ENCODE measurements around the gene CFAP54.

The CFAP54 gene

GRCh38 chr12:96743606-96744005 is 254.2 kb downstream of the CFAP54 start:
- no peak for DNase-seq (ENCODE audit: low read depth in 3 of 3)

- DNase-seq (ENCODE audit: low read depth in 3 of 3), result no peak
These were observed 260.6 kb downstream of the CFAP54 start for GRCh38 chr12:96749999-96750398.

GRCh38 chr12:96751626-96752025 is 262.2 kb downstream of the CFAP54 start:
- no peak for DNase-seq (ENCODE audit: low read depth in 3 of 3)

GRCh38 chr12:96752211-96752610 is 262.8 kb downstream of the CFAP54 start:
- no peak for DNase-seq (ENCODE audit: low read depth in 3 of 3)

GRCh38 chr12:96766232-96766631 is 276.9 kb downstream of the CFAP54 start:
- DNase-seq (ENCODE audit: low read depth in 3 of 3), result no peak

- DNase-seq (ENCODE audit: low read depth in 3 of 3), result no peak
These were observed 280.0 kb downstream of the CFAP54 start for GRCh38 chr12:96769400-96769799.

GRCh38 chr12:96770219-96771102 is 281.1 kb downstream of the CFAP54 start:
- no peak for DNase-seq (ENCODE audit: low read depth in 3 of 3)

GRCh38 chr12:96773031-96773430 is 283.7 kb downstream of the CFAP54 start:
- no peak for DNase-seq (ENCODE audit: low read depth in 3 of 3)

- DNase-seq (ENCODE audit: low read depth in 3 of 3), result no peak
These were observed 285.3 kb downstream of the CFAP54 start for GRCh38 chr12:96774496-96775256.

GRCh38 chr12:96776908-96777307 is 287.5 kb downstream of the CFAP54 start:
- no peak for DNase-seq (ENCODE audit: low read depth in 3 of 3)

GRCh38 chr12:96780330-96780729 is 291.0 kb downstream of the CFAP54 start:
- DNase-seq (ENCODE audit: low read depth in 3 of 3), result no peak

- no peak for DNase-seq (ENCODE audit: low read depth in 3 of 3)
These were observed 297.4 kb downstream of the CFAP54 start for GRCh38 chr12:96786791-96787190.

- DNase-seq (ENCODE audit: low read depth in 3 of 3), result no peak
These were observed 314.6 kb downstream of the CFAP54 start for GRCh38 chr12:96803969-96804368.

- DNase-seq (ENCODE audit: low read depth in 3 of 3), result no peak
These were observed 316.9 kb downstream of the CFAP54 start for GRCh38 chr12:96806272-96806671.

GRCh38 chr12:96807741-96808140 is 318.4 kb downstream of the CFAP54 start:
- no peak for DNase-seq (ENCODE audit: low read depth in 3 of 3)

- no peak for DNase-seq (ENCODE audit: low read depth in 3 of 3)
These were observed 319.2 kb downstream of the CFAP54 start for GRCh38 chr12:96808587-96808986.

GRCh38 chr12:96809522-96809921 is 320.1 kb downstream of the CFAP54 start:
- DNase-seq (ENCODE audit: low read depth in 3 of 3), result no peak

- no peak for DNase-seq (ENCODE audit: low read depth in 3 of 3)
These were observed 320.7 kb downstream of the CFAP54 start for GRCh38 chr12:96810057-96810456.

- DNase-seq (ENCODE audit: low read depth in 3 of 3), result no peak
These were observed 321.1 kb downstream of the CFAP54 start for GRCh38 chr12:96810477-96810876.

- no peak for DNase-seq (ENCODE audit: low read depth in 3 of 3)
These were observed 321.7 kb downstream of the CFAP54 start for GRCh38 chr12:96811083-96811482.

- no peak for DNase-seq (ENCODE audit: low read depth in 3 of 3)
These were observed 322.8 kb downstream of the CFAP54 start for GRCh38 chr12:96812153-96812552.

- DNase-seq (ENCODE audit: low read depth in 3 of 3), result no peak
These were observed 324.8 kb downstream of the CFAP54 start for GRCh38 chr12:96814200-96814599.

- no peak for DNase-seq (ENCODE audit: low read depth in 3 of 3)
These were observed 332.2 kb downstream of the CFAP54 start for GRCh38 chr12:96821592-96821991.

All from stimulated activated CD4-positive, alpha-beta T cell treated with anti-CD3 and anti-CD28 coated beads, TNF-alpha, amount 100 ng/mL, for 4 hours (primary cell).